GM12865 (cell line): ENCODE data around the gene ZYX.

Experiments
- DNase-seq: peaks from one replicate; pipeline ENCODE4 v3.0.0; 2010; ENCODE audit warnings: low read depth
- H3K4me3 ChIP-seq: 2 replicates; pipeline ENCODE4 v1.5.1; 2011; ENCODE audit warnings: mild to moderate bottlenecking, low read depth, low read length, control low read depth
- TF ChIP-seq, protein P1 (sequence below): IDR thresholded peaks from 2 replicates; pipeline ENCODE4 v1.5.1; 2011; ENCODE audit warnings: low read length, control low read depth, low read depth, inconsistent platforms; ENCODE audit not compliant: insufficient read depth; ENCODE audit errors: missing control alignments

The ZYX gene

DNA sequence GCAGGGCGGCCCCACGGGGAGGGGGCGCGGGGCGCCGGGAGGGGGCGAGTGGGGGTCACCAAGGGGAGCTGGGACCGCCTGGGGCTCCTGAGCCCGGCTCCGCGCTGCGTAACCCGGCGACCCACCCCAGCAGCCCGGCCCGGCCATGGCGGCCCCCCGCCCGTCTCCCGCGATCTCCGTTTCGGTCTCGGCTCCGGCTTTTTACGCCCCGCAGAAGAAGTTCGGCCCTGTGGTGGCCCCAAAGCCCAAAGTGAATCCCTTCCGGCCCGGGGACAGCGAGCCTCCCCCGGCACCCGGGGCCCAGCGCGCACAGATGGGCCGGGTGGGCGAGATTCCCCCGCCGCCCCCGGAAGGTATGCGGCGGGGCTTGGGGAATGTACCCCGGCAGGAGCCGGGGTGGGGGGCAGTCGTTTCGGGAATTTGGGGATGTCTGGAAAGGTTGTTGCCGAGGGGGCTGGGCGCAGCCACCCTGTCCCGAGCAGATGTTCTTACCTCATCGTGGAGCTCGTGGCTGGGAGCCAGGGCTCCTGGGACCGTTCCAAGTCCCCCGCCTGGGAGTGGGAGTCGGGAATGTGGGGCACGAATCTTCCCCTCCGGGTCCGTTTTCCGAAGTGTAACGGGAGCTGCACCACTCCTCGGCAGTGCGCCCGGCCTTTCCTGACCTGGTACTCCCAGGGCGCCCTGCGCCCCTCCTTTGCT is 431 bp downstream of the ZYX start:
- TF ChIP-seq, protein P1, sequence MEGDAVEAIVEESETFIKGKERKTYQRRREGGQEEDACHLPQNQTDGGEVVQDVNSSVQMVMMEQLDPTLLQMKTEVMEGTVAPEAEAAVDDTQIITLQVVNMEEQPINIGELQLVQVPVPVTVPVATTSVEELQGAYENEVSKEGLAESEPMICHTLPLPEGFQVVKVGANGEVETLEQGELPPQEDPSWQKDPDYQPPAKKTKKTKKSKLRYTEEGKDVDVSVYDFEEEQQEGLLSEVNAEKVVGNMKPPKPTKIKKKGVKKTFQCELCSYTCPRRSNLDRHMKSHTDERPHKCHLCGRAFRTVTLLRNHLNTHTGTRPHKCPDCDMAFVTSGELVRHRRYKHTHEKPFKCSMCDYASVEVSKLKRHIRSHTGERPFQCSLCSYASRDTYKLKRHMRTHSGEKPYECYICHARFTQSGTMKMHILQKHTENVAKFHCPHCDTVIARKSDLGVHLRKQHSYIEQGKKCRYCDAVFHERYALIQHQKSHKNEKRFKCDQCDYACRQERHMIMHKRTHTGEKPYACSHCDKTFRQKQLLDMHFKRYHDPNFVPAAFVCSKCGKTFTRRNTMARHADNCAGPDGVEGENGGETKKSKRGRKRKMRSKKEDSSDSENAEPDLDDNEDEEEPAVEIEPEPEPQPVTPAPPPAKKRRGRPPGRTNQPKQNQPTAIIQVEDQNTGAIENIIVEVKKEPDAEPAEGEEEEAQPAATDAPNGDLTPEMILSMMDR, result no peak
- DNase-seq, result peak; percentile 39

DNA sequence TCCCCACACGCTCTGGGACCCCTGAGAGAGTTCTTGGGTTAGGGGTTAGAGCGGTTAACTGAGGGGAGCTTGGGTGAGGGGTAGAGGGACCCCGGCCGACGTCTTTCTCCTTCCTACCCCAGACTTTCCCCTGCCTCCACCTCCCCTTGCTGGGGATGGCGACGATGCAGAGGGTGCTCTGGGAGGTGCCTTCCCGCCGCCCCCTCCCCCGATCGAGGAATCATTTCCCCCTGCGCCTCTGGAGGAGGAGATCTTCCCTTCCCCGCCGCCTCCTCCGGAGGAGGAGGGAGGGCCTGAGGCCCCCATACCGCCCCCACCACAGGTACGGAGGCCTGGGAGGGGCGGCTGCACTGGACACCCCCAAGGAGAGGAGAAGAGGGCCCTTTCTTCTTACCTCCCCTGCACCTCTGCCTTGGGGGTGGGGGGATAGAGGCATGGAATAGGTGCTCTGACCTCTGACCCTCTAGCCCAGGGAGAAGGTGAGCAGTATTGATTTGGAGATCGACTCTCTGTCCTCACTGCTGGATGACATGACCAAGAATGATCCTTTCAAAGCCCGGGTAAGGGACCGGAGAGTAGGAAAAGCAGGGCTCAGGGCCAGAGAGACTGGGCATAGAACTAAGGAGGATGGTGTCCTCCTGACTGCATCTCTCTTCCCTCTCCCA is 1.1 kb downstream of the ZYX start:
- H3K4me3 ChIP-seq, result peak overlapping the region; percentile 99
- DNase-seq, result no peak
- TF ChIP-seq, protein P1, result no peak

More for the DNA sequence above, 431 bp downstream of the ZYX start:
- H3K4me3 ChIP-seq, result peak overlapping the region; percentile 99

DNA sequence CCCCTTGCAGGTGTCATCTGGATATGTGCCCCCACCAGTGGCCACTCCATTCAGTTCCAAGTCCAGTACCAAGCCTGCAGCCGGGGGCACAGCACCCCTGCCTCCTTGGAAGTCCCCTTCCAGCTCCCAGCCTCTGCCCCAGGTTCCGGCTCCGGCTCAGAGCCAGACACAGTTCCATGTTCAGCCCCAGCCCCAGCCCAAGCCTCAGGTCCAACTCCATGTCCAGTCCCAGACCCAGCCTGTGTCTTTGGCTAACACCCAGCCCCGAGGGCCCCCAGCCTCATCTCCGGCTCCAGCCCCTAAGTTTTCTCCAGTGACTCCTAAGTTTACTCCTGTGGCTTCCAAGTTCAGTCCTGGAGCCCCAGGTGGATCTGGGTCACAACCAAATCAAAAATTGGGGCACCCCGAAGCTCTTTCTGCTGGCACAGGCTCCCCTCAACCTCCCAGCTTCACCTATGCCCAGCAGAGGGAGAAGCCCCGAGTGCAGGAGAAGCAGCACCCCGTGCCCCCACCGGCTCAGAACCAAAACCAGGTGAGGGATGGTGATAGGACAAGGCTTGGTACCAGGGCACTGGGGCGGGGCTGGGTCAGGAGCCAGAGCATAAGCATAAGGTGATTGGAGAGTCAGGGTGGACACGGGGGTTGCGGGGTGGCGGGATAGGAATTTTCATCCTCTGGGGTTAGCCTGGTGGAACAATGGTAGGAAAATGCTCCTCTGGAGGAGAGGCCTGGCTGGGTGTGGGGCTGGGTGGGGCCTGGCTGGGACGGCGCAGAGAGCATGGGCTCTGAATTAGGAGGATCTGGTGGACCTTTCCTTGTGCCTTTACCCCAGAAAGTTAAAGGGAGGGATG is 1.9 kb downstream of the ZYX start:
- no peak for DNase-seq
- no peak overlapping the region for H3K4me3 ChIP-seq

DNA sequence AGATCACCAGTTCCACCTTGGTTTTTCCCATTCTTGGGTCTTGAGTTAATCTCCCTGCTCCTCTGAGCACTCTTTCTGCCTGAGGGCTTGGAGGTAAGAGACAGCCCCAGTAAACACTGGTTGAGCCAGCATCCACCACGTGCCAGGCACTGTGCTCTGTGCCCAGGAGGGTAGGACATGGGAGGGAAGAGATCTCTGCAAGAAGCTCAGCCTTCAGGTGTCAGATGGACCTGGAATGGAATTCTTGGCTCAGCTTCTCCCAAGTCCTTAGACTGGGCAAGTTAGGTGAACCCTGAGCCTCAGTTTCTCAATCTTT is 2.5 kb downstream of the ZYX start:
- no peak for DNase-seq
- TF ChIP-seq, protein P1, result no peak
- no peak overlapping the region for H3K4me3 ChIP-seq

More for the DNA sequence above, 1.9 kb downstream of the ZYX start:
- TF ChIP-seq, protein P1, result peak; percentile 1

DNA sequence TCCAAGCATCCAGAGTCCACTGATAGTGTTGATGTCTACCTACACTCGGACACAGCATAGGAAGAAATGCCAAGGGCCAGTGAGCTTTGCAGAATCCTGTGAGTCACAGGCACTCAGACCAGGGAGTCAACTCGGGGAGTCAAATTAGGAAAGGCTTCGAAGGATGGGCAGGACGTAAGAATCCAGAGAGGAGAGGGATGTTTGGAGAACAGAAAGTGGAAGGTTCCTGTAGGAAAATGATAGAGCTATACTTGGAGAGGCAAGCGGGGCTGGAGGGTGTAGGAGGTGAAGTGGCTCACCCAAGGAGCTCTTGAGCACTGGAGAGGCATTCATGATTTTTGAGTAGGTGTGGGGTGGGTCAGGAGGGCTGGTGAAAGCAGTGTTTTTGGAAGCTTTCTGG is 3.0 kb downstream of the ZYX start:
- no peak for DNase-seq
- TF ChIP-seq, protein P1, result no peak
- no peak overlapping the region for H3K4me3 ChIP-seq

DNA sequence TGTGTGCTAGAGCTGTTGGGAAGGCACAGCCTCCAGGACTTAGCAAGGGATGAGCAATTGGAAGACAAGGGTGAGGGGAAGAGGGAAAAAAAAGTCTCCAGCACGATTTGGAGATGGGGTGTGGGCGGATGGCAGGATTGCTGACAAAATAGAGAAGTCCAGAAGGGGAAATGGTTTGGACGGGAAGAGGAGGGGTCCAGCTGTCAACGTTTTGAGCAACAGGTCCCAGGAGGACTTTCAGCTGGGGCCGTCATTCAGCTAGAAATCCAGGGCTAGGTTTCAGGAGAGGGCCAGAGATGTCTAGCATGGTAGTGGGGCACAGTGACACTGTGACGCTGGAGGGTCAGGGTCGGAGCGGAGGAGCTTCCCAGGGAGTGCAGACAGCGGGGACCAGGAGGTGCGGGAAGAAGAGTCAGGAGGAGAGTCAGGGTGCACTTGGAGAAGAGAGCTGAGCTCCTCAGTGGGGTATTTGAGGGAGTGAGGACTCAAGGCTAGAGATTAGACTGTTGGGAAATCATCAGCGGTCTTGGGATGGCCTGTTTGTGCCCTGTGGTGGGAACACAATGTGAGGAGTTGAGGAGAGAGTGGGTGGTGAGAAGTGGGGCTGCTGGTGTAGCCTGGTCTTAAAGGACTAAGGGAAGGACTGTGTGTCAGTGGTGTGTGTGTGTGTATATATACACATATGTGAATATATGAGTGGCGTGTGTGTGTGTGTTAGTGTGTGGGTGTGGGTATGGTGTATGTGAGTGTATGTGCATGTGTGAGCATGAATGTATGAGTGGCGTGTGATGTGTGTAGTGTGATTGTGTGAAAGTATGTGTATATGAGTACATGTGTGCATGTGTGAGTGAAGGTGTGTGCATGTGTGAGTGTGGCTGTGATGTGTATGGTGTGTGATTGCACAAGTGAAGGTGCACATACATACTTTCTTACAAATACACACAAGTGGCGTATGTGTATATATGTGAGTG is 3.8 kb downstream of the ZYX start:
- DNase-seq, result no peak
- TF ChIP-seq, protein P1, result no peak
- H3K4me3 ChIP-seq, result no peak overlapping the region
